GM12875 (cell line): ENCODE measurements around the gene FBXL17.
"Not testable (repeated sequence)": the region's sequence is repeated elsewhere in the genome, so short reads cannot be mapped to it uniquely, and the experiment has no call there.

Source experiments
- H3K4me3 ChIP-seq: one replicate; pipeline ENCODE4 v1.5.1; 2011; ENCODE audit warnings: low read depth, low read length, control low read depth
- CTCF ChIP-seq: IDR thresholded peaks from 2 replicates; pipeline ENCODE4 v1.5.1; 2011; ENCODE audit warnings: low read depth, mild to moderate bottlenecking, control low read depth, inconsistent platforms, low read length, moderate library complexity, borderline replicate concordance; ENCODE audit not compliant: insufficient read depth

FBXL17 gene

GRCh38 chr5:108168915-108169314, 213.0 kb downstream of the FBXL17 start:
- no peak overlapping the region for H3K4me3 ChIP-seq
- no peak for TF ChIP-seq CTCF

- no peak overlapping the region for H3K4me3 ChIP-seq
- no peak for TF ChIP-seq CTCF
These were observed 214.7 kb downstream of the FBXL17 start for GRCh38 chr5:108167174-108167573.

DNA sequence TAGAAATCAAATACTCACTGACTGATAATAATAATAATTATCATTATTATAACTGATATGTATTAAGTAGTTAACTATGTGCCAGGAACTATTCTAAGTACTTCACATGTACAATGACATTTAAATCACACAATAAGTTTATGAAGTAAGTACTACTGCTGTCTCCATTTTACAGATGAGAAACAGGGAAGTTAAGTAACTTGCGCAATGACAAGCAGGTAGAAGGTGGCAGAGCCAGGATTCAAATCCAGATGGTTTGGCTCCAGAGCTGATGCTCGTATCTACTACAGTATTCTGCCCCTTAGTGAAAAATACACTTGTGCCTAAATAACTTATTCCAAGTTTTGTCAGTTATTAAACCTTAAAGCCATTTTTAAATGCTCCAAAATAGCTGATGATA, 217.3 kb downstream of the FBXL17 start:
- H3K4me3 ChIP-seq, result no peak overlapping the region
- TF ChIP-seq CTCF, result no peak

GRCh38 chr5:108152854-108153253, 229.0 kb downstream of the FBXL17 start:
- H3K4me3 ChIP-seq, result not testable (repeated sequence)

DNA sequence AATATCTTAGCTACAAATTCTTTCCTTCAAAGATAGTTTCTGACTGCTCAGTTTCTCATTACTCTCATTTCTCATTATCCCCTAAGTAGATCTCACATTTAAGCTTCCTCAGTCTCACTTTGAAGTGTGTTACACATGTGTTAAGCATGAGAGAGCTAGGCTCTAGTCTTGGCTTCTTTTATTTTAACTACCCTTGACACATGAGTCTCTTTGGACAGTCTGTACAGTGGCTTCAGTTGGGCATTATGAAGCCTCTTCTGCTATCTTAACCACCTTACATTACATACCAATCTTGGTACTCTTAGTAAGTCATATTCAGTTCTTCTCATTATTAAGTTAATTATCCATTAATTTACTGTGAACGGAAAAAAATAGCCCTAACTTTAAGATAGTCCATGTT, 232.5 kb downstream of the FBXL17 start:
- no peak overlapping the region for H3K4me3 ChIP-seq
- no peak for TF ChIP-seq CTCF

- TF ChIP-seq CTCF, result peak; percentile 34; the same call in 1 of the 2 replicates
- H3K4me3 ChIP-seq, result no peak overlapping the region
These were observed 233.2 kb downstream of the FBXL17 start for GRCh38 chr5:108148715-108149139.

GRCh38 chr5:108146222-108146621, 235.7 kb downstream of the FBXL17 start:
- no peak for TF ChIP-seq CTCF
- no peak overlapping the region for H3K4me3 ChIP-seq

GRCh38 chr5:108145351-108145750, 236.5 kb downstream of the FBXL17 start:
- H3K4me3 ChIP-seq, result no peak overlapping the region
- no peak for TF ChIP-seq CTCF
